Measurements from ENCODE around the gene MAT1A.

The MAT1A gene

DNA sequence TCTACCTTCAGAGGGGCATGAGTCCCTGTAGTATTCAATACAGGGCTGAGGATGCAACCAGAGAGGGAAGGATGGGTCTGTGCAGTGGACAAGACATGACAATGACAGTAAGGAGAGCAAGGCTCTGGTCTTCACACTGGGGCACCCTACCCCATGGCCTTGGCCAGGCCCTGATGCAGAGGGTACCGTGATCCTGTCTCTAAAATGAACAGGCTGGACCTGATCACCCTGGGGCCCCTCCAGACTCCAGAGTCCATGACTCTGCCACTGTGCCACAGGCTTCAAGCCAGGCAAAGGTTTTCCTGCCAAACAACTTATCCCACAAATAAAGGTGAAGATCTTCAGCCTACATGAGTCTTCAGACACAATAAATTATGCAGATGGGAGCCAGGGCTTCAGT lies 4.9 kb downstream of the MAT1A start:
- H3K27ac ChIP-seq (replicated peaks) = no peak overlapping the region
- H3K4me3 ChIP-seq (replicated peaks; ENCODE audit: insufficient read depth, low read length) = no peak overlapping the region
- no peak for DNase-seq (ENCODE audit: low read depth in 1 of 2, low spot score in 1 of 2)
- H3K27me3 ChIP-seq (ENCODE audit: insufficient read depth, poor library complexity, severe bottlenecking) = no peaks in the 10 kb centered on the region
- no peak for TF ChIP-seq POLR2AphosphoS5 (IDR thresholded peaks at IDR 0.05; ENCODE audit: low read depth)
- TF ChIP-seq GABPA (IDR thresholded peaks at IDR 0.05; ENCODE audit: low read depth) = no peak
- no peak for TF ChIP-seq SPI1 (IDR thresholded peaks at IDR 0.05; ENCODE audit: borderline replicate concordance, low read depth)
- TF ChIP-seq, protein P1, sequence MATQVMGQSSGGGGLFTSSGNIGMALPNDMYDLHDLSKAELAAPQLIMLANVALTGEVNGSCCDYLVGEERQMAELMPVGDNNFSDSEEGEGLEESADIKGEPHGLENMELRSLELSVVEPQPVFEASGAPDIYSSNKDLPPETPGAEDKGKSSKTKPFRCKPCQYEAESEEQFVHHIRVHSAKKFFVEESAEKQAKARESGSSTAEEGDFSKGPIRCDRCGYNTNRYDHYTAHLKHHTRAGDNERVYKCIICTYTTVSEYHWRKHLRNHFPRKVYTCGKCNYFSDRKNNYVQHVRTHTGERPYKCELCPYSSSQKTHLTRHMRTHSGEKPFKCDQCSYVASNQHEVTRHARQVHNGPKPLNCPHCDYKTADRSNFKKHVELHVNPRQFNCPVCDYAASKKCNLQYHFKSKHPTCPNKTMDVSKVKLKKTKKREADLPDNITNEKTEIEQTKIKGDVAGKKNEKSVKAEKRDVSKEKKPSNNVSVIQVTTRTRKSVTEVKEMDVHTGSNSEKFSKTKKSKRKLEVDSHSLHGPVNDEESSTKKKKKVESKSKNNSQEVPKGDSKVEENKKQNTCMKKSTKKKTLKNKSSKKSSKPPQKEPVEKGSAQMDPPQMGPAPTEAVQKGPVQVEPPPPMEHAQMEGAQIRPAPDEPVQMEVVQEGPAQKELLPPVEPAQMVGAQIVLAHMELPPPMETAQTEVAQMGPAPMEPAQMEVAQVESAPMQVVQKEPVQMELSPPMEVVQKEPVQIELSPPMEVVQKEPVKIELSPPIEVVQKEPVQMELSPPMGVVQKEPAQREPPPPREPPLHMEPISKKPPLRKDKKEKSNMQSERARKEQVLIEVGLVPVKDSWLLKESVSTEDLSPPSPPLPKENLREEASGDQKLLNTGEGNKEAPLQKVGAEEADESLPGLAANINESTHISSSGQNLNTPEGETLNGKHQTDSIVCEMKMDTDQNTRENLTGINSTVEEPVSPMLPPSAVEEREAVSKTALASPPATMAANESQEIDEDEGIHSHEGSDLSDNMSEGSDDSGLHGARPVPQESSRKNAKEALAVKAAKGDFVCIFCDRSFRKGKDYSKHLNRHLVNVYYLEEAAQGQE (IDR thresholded peaks at IDR 0.05; ENCODE audit: insufficient replicate concordance, low read depth) = no peak
- TF ChIP-seq, protein P2, sequence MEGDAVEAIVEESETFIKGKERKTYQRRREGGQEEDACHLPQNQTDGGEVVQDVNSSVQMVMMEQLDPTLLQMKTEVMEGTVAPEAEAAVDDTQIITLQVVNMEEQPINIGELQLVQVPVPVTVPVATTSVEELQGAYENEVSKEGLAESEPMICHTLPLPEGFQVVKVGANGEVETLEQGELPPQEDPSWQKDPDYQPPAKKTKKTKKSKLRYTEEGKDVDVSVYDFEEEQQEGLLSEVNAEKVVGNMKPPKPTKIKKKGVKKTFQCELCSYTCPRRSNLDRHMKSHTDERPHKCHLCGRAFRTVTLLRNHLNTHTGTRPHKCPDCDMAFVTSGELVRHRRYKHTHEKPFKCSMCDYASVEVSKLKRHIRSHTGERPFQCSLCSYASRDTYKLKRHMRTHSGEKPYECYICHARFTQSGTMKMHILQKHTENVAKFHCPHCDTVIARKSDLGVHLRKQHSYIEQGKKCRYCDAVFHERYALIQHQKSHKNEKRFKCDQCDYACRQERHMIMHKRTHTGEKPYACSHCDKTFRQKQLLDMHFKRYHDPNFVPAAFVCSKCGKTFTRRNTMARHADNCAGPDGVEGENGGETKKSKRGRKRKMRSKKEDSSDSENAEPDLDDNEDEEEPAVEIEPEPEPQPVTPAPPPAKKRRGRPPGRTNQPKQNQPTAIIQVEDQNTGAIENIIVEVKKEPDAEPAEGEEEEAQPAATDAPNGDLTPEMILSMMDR (IDR thresholded peaks at IDR 0.05; ENCODE audit: insufficient read depth, low read length) = no peak

GRCh38 chr10:80283536-80284199 lies 5.8 kb downstream of the MAT1A start:
- Histone ChIP-seq H3K27ac (replicated peaks) (no peak overlapping the region), H3K4me3 (replicated peaks; ENCODE audit: insufficient read depth, low read length) (no peak overlapping the region), H3K27me3 (ENCODE audit: insufficient read depth, poor library complexity, severe bottlenecking) (no peaks in the 10 kb centered on the region)
- TF ChIP-seq SPI1 (IDR thresholded peaks at IDR 0.05; ENCODE audit: borderline replicate concordance, low read depth) (no peak), POLR2AphosphoS5 (IDR thresholded peaks at IDR 0.05; ENCODE audit: low read depth) (no peak), GABPA (IDR thresholded peaks at IDR 0.05; ENCODE audit: low read depth) (no peak)
- TF ChIP-seq, protein P1 (IDR thresholded peaks at IDR 0.05; ENCODE audit: insufficient replicate concordance, low read depth) = no peak
- TF ChIP-seq, protein P2 (IDR thresholded peaks at IDR 0.05; ENCODE audit: insufficient read depth, low read length) = no peak
- no peak for DNase-seq (ENCODE audit: low read depth in 1 of 2, low spot score in 1 of 2)

DNA sequence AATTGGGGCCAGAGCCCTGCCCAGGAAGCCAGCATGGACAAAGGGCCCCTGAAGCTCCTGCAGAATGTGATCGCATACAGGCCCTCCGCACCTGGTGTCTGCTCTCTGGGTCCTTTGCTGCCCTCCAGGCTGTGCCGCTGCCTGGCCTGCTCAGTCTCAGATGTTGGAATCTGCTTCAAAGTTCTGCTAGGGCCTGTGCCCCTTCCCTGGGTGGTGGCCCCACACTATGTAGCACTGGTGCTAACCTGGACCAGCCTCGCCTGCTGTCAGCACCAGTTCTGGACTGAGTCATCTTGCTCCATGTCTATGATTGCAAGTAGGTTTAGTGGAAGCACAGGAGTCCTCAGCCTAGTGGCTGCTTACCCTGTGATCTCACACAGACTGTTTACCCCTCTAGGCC lies 6.3 kb downstream of the MAT1A start:
- H3K4me3 ChIP-seq (replicated peaks; ENCODE audit: insufficient read depth, low read length) = no peak overlapping the region
- H3K27me3 ChIP-seq (ENCODE audit: insufficient read depth, poor library complexity, severe bottlenecking) = no peaks in the 10 kb centered on the region
- DNase-seq (ENCODE audit: low read depth in 1 of 2, low spot score in 1 of 2) = no peak
- no peak overlapping the region for H3K27ac ChIP-seq (replicated peaks)
- TF ChIP-seq, protein P1 (IDR thresholded peaks at IDR 0.05; ENCODE audit: insufficient replicate concordance, low read depth) = no peak
- TF ChIP-seq POLR2AphosphoS5 (IDR thresholded peaks at IDR 0.05; ENCODE audit: low read depth) = no peak

All from HL-60 (cell line).